ENCODE results near the gene PADI1.

Gene PADI1

GRCh38 chr1:17204546-17205440 lies at the start of gene PADI1:
PADI1 (plus strand) TSS chr1:17205128; CDS start chr1:17205218, 90 bp downstream.
- no peak for DNase-seq (ENCODE audit: low read depth)

DNA sequence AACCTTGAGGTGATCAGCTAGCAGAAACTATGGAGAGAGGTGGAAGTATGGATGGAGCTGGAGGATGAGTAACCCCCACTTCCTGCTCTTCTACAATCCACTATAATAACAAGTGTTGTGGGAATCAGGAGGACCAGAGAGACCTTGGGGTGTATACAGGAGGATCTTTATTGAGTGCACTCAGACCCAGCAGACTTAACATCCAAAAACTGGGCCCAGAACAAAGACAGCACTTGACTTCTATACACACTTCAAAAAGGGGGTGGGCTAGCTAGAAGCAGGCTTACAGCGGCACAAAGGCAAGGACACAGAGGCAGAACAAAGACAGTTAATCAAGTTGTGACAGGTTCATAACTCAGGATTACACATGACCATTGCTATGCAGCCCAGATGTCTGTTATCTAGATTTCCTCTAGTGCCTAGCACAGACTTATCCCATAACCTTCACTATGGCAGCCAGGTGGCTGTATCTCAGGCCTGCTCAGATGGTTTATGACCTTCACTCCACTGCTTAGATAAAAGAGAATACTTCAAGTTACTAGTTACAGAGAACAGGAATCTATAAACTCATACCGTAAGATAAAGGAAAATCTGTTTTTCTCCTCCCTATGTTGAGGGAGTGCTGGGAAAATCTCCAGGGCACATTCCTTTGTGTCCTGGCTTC lies 49.5 kb upstream of the PADI1 start:
- DNase-seq (ENCODE audit: low read depth): no peak

- DNase-seq (ENCODE audit: low read depth): no peak
Measured at GRCh38 chr1:17156108-17156507, 48.8 kb upstream of the PADI1 start.

DNA sequence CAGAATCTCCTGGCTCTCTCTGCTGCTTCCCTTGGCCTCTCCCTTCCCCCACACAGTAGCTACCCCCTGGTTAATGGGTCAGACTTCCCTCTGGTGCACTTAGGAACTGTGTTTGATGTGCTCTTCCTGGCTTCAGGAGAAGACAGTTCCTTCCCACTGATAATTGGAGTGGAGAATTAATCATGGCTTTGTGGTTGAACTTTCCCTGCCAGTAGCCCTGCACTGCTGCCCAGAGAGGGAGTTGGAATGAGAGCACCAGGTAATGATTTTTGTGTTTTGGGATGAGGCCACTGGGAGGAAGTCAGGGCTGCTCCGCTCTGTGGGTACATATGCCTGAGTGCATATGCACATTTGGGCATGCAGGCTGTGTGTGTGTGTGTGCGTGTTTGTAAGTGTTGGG lies 46.0 kb upstream of the PADI1 start:
- DNase-seq (ENCODE audit: low read depth): no peak

- DNase-seq (ENCODE audit: low read depth): no peak
Measured at GRCh38 chr1:17161137-17161740, 43.7 kb upstream of the PADI1 start.

- no peak for DNase-seq (ENCODE audit: low read depth)
Measured at GRCh38 chr1:17161926-17162800, 42.8 kb upstream of the PADI1 start.

- no peak for DNase-seq (ENCODE audit: low read depth)
Measured at GRCh38 chr1:17162941-17163340, 42.0 kb upstream of the PADI1 start.

DNA sequence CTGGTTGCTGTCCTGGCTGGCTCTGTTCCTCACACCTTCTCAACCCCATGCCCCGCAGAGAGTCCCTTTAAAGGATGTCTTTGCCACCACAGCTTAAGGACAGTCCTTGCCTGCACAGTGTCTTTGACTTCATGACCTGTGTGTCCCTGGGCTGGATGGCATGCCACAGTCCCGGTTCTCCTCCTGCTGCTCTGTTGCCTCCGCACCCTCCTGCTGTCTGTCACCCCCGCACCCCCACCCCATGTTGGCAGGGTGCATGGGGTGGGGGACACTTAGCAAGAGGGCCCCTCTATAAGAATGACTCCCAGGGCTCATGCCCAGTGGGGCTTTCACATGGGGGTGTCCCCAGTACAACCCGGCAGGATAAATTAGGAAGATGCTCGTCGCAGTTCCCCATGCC lies 41.6 kb upstream of the PADI1 start:
- no peak for DNase-seq (ENCODE audit: low read depth)

GRCh38 chr1:17163789-17164666 lies 40.9 kb upstream of the PADI1 start:
- DNase-seq (ENCODE audit: low read depth): no peak

- no peak for DNase-seq (ENCODE audit: low read depth)
Measured at GRCh38 chr1:17165823-17166222, 39.1 kb upstream of the PADI1 start.

GRCh38 chr1:17167041-17167785 lies 37.7 kb upstream of the PADI1 start:
- DNase-seq (ENCODE audit: low read depth): no peak

DNA sequence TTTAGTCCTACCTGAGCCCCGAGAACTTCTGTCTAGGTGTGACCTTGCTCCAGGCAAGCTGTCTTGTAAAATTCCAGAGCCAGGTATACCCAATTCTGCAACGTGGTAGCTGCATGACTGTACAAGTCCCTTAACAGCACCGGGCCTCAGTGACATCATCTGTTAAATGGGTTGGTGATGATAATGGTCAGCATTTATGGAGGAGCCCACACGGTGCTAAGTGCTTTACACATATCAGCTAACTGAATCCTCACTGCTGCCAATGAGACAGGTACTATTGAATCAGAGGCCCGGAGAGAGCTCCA lies 37.2 kb upstream of the PADI1 start:
- DNase-seq (ENCODE audit: low read depth): no peak

- peak; percentile 83 for DNase-seq (ENCODE audit: low read depth)
Measured at GRCh38 chr1:17168091-17168876, 36.6 kb upstream of the PADI1 start.

DNA sequence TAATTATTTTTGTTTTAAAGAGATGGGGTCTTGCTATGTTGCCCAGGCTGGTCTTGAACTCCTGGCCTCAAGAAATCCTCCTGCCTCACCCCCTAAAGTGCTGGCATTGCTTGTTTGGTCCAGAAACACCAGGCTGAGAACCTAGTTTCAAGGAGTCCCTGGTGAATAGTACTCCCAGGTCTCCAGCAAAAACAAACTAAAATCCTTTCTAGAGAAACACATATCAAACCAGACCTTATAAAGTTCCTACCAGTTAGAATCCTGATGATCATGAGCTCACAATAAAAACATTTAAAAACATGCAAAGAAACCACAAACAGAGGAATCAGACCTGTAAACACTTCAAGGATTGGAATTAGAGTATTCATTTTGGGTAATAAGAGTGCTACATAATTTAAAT lies 34.4 kb upstream of the PADI1 start:
- peak; percentile 71 for DNase-seq (ENCODE audit: low read depth)

DNA sequence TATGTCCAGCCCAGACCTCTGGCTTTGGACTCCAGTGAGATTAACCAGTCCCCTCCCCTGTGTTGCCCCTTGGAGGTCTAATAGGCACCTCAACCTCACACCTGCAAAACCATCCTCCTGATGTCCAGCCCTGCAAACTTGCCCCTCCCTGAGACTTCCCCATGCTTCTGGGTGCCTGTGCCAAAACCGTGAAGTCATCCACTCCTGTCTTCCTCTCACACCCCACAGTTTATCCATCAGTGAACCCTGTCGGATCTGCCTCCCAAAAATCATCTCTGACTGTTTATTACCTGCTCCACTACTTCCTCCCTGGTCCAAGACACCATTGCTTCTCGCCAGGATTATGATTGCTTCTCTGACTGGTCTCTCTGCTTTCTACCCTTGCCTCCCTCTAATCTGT lies 31.7 kb upstream of the PADI1 start:
- DNase-seq (ENCODE audit: low read depth): no peak

- DNase-seq (ENCODE audit: low read depth): no peak
Measured at GRCh38 chr1:17176306-17177061, 28.4 kb upstream of the PADI1 start.

- DNase-seq (ENCODE audit: low read depth): no peak
Measured at GRCh38 chr1:17177651-17178050, 27.3 kb upstream of the PADI1 start.

DNA sequence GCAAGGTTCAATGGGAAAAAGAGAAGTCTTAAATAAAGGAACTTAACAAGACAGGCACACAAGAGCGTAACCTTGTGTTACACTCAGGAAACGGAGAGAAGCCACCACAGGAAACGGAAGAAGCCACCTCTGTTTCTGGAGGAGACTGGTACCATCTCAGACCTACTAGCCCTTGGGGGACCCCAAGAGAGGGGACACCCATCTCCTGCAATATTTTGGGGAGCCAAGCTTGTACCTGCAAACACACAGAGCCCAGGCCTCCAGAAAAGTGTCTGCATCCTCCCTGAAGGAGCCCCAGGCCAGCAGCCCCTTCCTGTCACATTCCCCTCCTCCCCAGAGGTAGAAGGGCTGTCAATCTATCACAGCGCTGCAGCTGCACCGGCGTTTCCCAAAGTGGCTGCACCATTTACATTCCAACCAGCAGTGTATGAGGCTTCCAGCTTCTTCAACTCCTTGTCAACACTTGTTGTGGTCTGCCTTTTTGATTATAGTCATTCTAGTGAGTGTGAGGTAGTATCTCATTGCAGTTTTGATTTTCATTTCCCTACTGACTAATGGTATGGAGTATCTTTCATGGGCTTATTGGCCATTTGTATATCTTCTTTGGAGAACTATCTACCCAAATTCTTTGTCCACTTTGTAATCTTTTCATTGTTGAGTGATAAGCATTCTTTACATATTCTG lies 23.0 kb upstream of the PADI1 start:
- DNase-seq (ENCODE audit: low read depth): no peak
